ENCODE measurements around the gene SLC2A9. TPM values are rescaled to one million over a fixed set of nuclear protein-coding genes. Genes with fewer than 3 reads are reported as not detected.

The SLC2A9 gene
- 10 to 100 TPM in 3 of 6 donors, 1 to 10 TPM in 3; 5.4 to 25.1 (median 13.0) TPM for total RNA-seq

GRCh38 chr4:10020871-10021652 is at the start of gene SLC2A9:
SLC2A9 (minus strand) TSS chr4:10021497; CDS start chr4:10021429, 68 bp downstream.
- Histone ChIP-seq H3K4me3 (peak within 1 kb of the TSS in 3 of 4 donors; percentile 2 to 14 (median 12)), H3K27me3 (no peaks in the 10 kb centered on the region), H3K27ac (peak within 1 kb of the TSS; percentile 69 to 87 (median 84)), H3K4me1 (peaks cover 30 to 46% (median 41%) of the 10 kb centered on the region in 4 donors), H3K9me3 (no peaks in the 10 kb centered on the region), H3K36me3 (no peaks in the 10 kb centered on the region)
- TF ChIP-seq CTCF (IDR thresholded peaks at IDR 0.05) (no peak), POLR2AphosphoS5 (IDR thresholded peaks at IDR 0.05) (peak; percentile 14 to 48), POLR2A (IDR thresholded peaks at IDR 0.05) (peak in 1 of 4 donors; percentile 11), EP300 (IDR thresholded peaks at IDR 0.05) (no peak)
- ATAC-seq (ENCODE audit: low FRiP score in 2 of 2) (peak in 1 of 2 donors; percentile 2), DNase-seq (peak; percentile 45 to 65)
- 55 to 62% methylated on average over 8 to 16 of the region's 17 CpGs for WGBS, 2 donors

- ATAC-seq (ENCODE audit: low FRiP score in 2 of 2) (no peak), DNase-seq (no peak)
- Histone ChIP-seq H3K4me1 (peaks cover 0 to 1% (median under 1%) of the 10 kb centered on the region in 4 donors), H3K27ac (no peak overlapping the region), H3K9me3 (no peaks in the 10 kb centered on the region), H3K36me3 (peaks cover 3 to 66% (median 22%) of the 10 kb centered on the region in 4 donors), H3K27me3 (no peaks in the 10 kb centered on the region), H3K4me3 (no peak overlapping the region)
- TF ChIP-seq POLR2AphosphoS5 (IDR thresholded peaks at IDR 0.05) (no peak), EP300 (IDR thresholded peaks at IDR 0.05) (no peak), CTCF (IDR thresholded peaks at IDR 0.05) (no peak), POLR2A (IDR thresholded peaks at IDR 0.05) (no peak)
- WGBS, 2 donors = 89 to 93% methylated on average over 10 to 12 of the region's 12 CpGs
Measured at GRCh38 chr4:10069075-10069642, 47.9 kb upstream of the SLC2A9 start.

- no peak for DNase-seq
- peaks cover 0 to 11% (median 8%) of the 10 kb centered on the region in 4 donors for H3K4me1 ChIP-seq
- no peaks in the 10 kb centered on the region for H3K27me3 ChIP-seq
- ATAC-seq (ENCODE audit: low FRiP score in 2 of 2) = no peak
- WGBS, 2 donors = 94% methylated on average over 15 of the region's 15 CpGs
- no peak overlapping the region for H3K4me3 ChIP-seq
- H3K9me3 ChIP-seq = no peaks in the 10 kb centered on the region
- no peak overlapping the region for H3K27ac ChIP-seq
- H3K36me3 ChIP-seq = peaks cover 0 to 55% (median 10%) of the 10 kb centered on the region in 4 donors
- TF ChIP-seq EP300 (IDR thresholded peaks at IDR 0.05) (no peak), CTCF (IDR thresholded peaks at IDR 0.05) (no peak), POLR2A (IDR thresholded peaks at IDR 0.05) (no peak), POLR2AphosphoS5 (IDR thresholded peaks at IDR 0.05) (no peak)
Measured at GRCh38 chr4:10066670-10067651, 45.7 kb upstream of the SLC2A9 start.

- WGBS, 2 donors = 46 to 97% methylated on average over 2 of the region's 2 CpGs
- DNase-seq (no peak), ATAC-seq (ENCODE audit: low FRiP score in 2 of 2) (no peak)
- Histone ChIP-seq H3K4me1 (peaks cover 0 to 11% (median 8%) of the 10 kb centered on the region in 4 donors), H3K4me3 (no peak overlapping the region), H3K27ac (no peak overlapping the region), H3K27me3 (no peaks in the 10 kb centered on the region), H3K9me3 (no peaks in the 10 kb centered on the region), H3K36me3 (peaks cover 0 to 53% (median 10%) of the 10 kb centered on the region in 4 donors)
- no peak for TF ChIP-seq EP300 (IDR thresholded peaks at IDR 0.05)
Measured at GRCh38 chr4:10066206-10066605, 44.9 kb upstream of the SLC2A9 start.
